GM18526 (cell line): ENCODE measurements around the gene FAM83B.

ENCODE experiments used
- POLR2A ChIP-seq: IDR thresholded peaks from 3 replicates; pipeline ENCODE4 v1.6.1; 2011; ENCODE audit not compliant: insufficient read length; ENCODE audit errors: extremely low read depth

The FAM83B gene

GRCh38 chr6:54909184-54909583 is 62.6 kb downstream of the FAM83B start:
- no peak for TF ChIP-seq POLR2A

- TF ChIP-seq POLR2A = no peak
Measured at GRCh38 chr6:54910431-54910884, 63.9 kb downstream of the FAM83B start.

- no peak for TF ChIP-seq POLR2A
Measured at GRCh38 chr6:54910921-54911320, 64.3 kb downstream of the FAM83B start.

GRCh38 chr6:54913211-54913610 is 66.6 kb downstream of the FAM83B start:
- TF ChIP-seq POLR2A = no peak

- no peak for TF ChIP-seq POLR2A
Measured at GRCh38 chr6:54916858-54917257, 70.3 kb downstream of the FAM83B start.

- TF ChIP-seq POLR2A = no peak
Measured at GRCh38 chr6:54920628-54921027, 74.1 kb downstream of the FAM83B start.

GRCh38 chr6:54921891-54922290 is 75.3 kb downstream of the FAM83B start:
- TF ChIP-seq POLR2A = no peak

- TF ChIP-seq POLR2A = no peak
Measured at GRCh38 chr6:54929245-54929909, 82.8 kb downstream of the FAM83B start.

- TF ChIP-seq POLR2A = no peak
Measured at GRCh38 chr6:54932622-54933021, 86.1 kb downstream of the FAM83B start.

GRCh38 chr6:54935739-54936138 is 89.2 kb downstream of the FAM83B start:
- no peak for TF ChIP-seq POLR2A

GRCh38 chr6:54937371-54937770 is 90.8 kb downstream of the FAM83B start:
- TF ChIP-seq POLR2A = no peak

- TF ChIP-seq POLR2A = no peak
Measured at GRCh38 chr6:54957698-54958097, 111.1 kb downstream of the FAM83B start.

GRCh38 chr6:54958446-54958845 is 111.9 kb downstream of the FAM83B start:
- TF ChIP-seq POLR2A = no peak

GRCh38 chr6:54959820-54960219 is 113.2 kb downstream of the FAM83B start:
- no peak for TF ChIP-seq POLR2A

- no peak for TF ChIP-seq POLR2A
Measured at GRCh38 chr6:54970337-54970736, 123.8 kb downstream of the FAM83B start.

- TF ChIP-seq POLR2A = no peak
Measured at GRCh38 chr6:54971825-54972224, 125.3 kb downstream of the FAM83B start.
